Progenitor cell of endocrine pancreas (in vitro differentiated cells): ENCODE results near the gene FBXL22. TPM values are rescaled to one million over a fixed set of nuclear protein-coding genes. Genes with fewer than 3 reads are reported as not detected.
"Not testable (repeated sequence)": the region's sequence is repeated elsewhere in the genome, so short reads cannot be mapped to it uniquely, and the experiment has no call there.

Experiments
- DNase-seq: peaks from one replicate; pipeline ENCODE4 v3.0.0; 2021; ENCODE audit warnings: low spot score; ENCODE audit not compliant: unreplicated experiment
- H3K27ac Mint-ChIP-seq: 2 replicates; pipeline ENCODE4 v1.8.0; 2021; ENCODE audit warnings: mild to moderate bottlenecking, moderate library complexity, mixed read lengths
- H3K27me3 Mint-ChIP-seq: 2 replicates; pipeline ENCODE4 v1.8.0; 2021; ENCODE audit warnings: mixed read lengths
- H3K36me3 Mint-ChIP-seq: 2 replicates; pipeline ENCODE4 v1.8.0; 2022; ENCODE audit warnings: mixed read lengths; ENCODE audit not compliant: insufficient read depth
- H3K4me1 Mint-ChIP-seq: 2 replicates; pipeline ENCODE4 v1.8.0; 2021; ENCODE audit warnings: low read depth, mixed read lengths
- H3K4me3 Mint-ChIP-seq: 2 replicates; pipeline ENCODE4 v1.8.0; 2021; ENCODE audit warnings: low read depth, mild to moderate bottlenecking, moderate library complexity, mixed read lengths
- H3K9me3 Mint-ChIP-seq: 2 replicates; pipeline ENCODE4 v1.8.0; 2021; ENCODE audit warnings: low read depth, mixed read lengths
- CTCF ChIP-seq: fragments of 200-600 bp; sonication (generic); IDR thresholded peaks from one replicate; pipeline ENCODE4 v1.5.0; 2021; ENCODE audit warnings: antibody characterized with exemption, mild to moderate bottlenecking; ENCODE audit not compliant: unreplicated experiment
- total RNA-seq: library from RNA; stranded (reverse); gene quantifications from 2 replicates; pipeline ENCODE4 v1.2.1, GENCODE V29; 2021

Gene FBXL22
- total RNA-seq, 1 donor from 2014 or later = 0.31 TPM

- Mint-ChIP-seq H3K27me3 (no peaks in the 10 kb centered on the region), H3K36me3 (peaks cover 25% of the 10 kb centered on the region), H3K9me3 (no peaks in the 10 kb centered on the region), H3K4me3 (no peak overlapping the region), H3K27ac (peak overlapping the region; percentile 53), H3K4me1 (peaks cover 19% of the 10 kb centered on the region)
- TF ChIP-seq CTCF = no peak
- DNase-seq = no peak
Measured at GRCh38 chr15:63611177-63611576, 14.0 kb downstream of the FBXL22 start.

- TF ChIP-seq CTCF = no peak
- H3K9me3 Mint-ChIP-seq = no peaks in the 10 kb centered on the region
Measured at GRCh38 chr15:63612300-63612699, 15.1 kb downstream of the FBXL22 start.

GRCh38 chr15:63615935-63616334 is 18.7 kb downstream of the FBXL22 start:
- Mint-ChIP-seq H3K27ac (peak overlapping the region; percentile 11), H3K27me3 (no peaks in the 10 kb centered on the region)
- TF ChIP-seq CTCF = no peak

More at GRCh38 chr15:63612300-63612699, 15.1 kb downstream of the FBXL22 start:
- Mint-ChIP-seq H3K27me3 (no peaks in the 10 kb centered on the region), H3K36me3 (peaks cover 25% of the 10 kb centered on the region), H3K4me3 (no peak overlapping the region), H3K27ac (no peak overlapping the region), H3K4me1 (peaks cover 21% of the 10 kb centered on the region)
- no peak for DNase-seq

GRCh38 chr15:63617147-63617546 is 20.0 kb downstream of the FBXL22 start:
- not testable (repeated sequence) for H3K27ac Mint-ChIP-seq, DNase-seq, H3K27me3 Mint-ChIP-seq, H3K4me3 Mint-ChIP-seq, H3K4me1 Mint-ChIP-seq, H3K9me3 Mint-ChIP-seq
- peaks cover 33% of the 10 kb centered on the region for H3K36me3 Mint-ChIP-seq

More at GRCh38 chr15:63615935-63616334, 18.7 kb downstream of the FBXL22 start:
- H3K36me3 Mint-ChIP-seq = peaks cover 28% of the 10 kb centered on the region
- H3K4me3 Mint-ChIP-seq = no peak overlapping the region
- DNase-seq = no peak
- no peaks in the 10 kb centered on the region for H3K9me3 Mint-ChIP-seq
- H3K4me1 Mint-ChIP-seq = peaks cover 12% of the 10 kb centered on the region

- not testable (repeated sequence) for H3K9me3 Mint-ChIP-seq, H3K4me3 Mint-ChIP-seq, H3K27me3 Mint-ChIP-seq, H3K27ac Mint-ChIP-seq, DNase-seq, H3K4me1 Mint-ChIP-seq
- H3K36me3 Mint-ChIP-seq = peaks cover 33% of the 10 kb centered on the region
Measured at GRCh38 chr15:63617627-63618026, 20.4 kb downstream of the FBXL22 start.

- H3K36me3 Mint-ChIP-seq = peaks cover 39% of the 10 kb centered on the region
- not testable (repeated sequence) for H3K9me3 Mint-ChIP-seq, H3K4me1 Mint-ChIP-seq, DNase-seq, H3K27ac Mint-ChIP-seq, H3K4me3 Mint-ChIP-seq, H3K27me3 Mint-ChIP-seq
Measured at GRCh38 chr15:63620760-63621159, 23.6 kb downstream of the FBXL22 start.

- Mint-ChIP-seq H3K4me3 (no peak overlapping the region), H3K27ac (no peak overlapping the region), H3K27me3 (no peaks in the 10 kb centered on the region), H3K36me3 (peaks cover 36% of the 10 kb centered on the region), H3K4me1 (no peaks in the 10 kb centered on the region), H3K9me3 (peaks cover 6% of the 10 kb centered on the region)
- no peak for DNase-seq
- no peak for TF ChIP-seq CTCF
Measured at GRCh38 chr15:63623232-63623969, 26.2 kb downstream of the FBXL22 start.
